GM11168 (cell line): ENCODE data around the gene SEMA6B.

ENCODE experiments used
- in situ Hi-C: fragments of 300-500 bp; cut with MboI; formaldehyde crosslinking; loops from one replicate; pipeline ENCODE4 v1.12.0; 2022; ENCODE audit warnings: low sequenced_read_pairs; ENCODE audit not compliant: unreplicated experiment

SEMA6B gene

DNA sequence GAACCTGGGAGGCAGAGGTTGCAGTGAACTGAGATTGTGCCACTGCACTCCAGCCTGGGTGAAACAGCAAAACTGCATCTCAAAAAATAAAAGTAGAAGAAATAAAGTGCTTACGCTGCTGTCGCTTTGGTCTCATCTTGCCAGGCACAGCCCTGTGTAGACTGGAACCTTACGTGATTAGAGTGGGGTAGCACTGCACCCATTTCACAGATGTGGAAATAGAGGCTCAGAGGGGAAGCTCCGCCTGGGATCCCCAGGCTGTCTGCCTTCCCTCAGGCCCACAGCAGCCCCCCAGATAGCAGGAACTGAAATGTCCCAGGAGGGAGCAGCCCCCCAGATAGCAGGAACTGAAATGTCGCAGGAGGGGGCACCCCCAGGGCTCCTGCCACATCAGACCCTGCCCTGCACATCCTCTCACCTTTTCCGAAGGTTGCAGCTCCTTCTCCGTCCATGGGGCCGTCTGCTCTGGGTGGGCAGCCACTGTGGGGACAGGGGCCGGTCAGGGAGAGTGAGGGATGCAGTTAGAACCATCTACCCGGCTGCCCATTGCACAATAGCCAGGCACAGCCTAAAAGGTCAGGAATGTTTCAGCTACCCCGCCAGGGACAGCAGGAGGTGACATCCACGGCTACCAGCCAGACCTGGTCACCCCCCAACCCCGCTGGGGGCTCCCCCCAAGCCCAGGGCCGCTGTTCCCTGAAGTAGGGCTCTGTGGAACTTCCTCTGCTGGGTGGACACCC, 43.1 kb downstream of the SEMA6B start:
- in situ Hi-C loops, result no loop called here

DNA sequence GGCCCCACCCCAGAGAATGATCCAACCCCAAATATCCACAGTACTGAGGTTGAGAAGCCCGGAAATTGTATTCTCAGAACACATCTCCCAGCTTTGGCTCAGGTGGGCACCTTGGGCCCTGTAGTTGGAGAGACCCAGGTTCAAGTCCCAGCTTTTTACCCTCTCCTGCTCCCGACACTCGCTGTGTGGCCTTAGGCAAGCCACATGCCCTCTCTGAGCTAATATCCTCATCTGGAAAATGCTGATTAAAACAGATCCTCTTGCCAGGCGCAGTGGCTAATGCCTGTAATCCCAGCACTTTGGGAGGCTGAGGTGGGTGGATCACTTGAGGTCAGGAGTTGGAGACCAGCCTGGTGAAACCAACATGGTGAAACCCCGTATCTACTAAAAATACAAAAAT, 43.8 kb downstream of the SEMA6B start:
- in situ Hi-C loops, result no loop called here

DNA sequence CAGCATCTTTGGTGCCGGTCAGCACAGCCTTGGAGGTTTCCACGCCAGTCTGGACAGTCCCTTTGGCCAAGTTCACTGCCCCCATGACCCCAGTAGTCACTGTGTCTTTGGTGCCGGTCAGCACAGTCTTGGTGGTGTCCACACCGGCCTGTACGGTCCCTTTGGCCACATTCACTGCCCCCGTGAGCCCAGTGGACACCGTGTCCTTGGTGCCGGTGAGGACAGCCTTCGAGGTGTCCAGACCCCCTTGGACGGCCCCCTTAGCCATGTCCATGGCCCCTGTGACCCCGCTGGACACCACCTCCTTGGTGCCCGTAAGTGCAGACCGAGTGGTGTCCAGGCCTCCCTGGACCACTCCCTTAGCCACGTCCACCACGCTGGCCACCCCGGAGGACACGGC, 46.2 kb downstream of the SEMA6B start:
- in situ Hi-C loops, result no loop called here

DNA sequence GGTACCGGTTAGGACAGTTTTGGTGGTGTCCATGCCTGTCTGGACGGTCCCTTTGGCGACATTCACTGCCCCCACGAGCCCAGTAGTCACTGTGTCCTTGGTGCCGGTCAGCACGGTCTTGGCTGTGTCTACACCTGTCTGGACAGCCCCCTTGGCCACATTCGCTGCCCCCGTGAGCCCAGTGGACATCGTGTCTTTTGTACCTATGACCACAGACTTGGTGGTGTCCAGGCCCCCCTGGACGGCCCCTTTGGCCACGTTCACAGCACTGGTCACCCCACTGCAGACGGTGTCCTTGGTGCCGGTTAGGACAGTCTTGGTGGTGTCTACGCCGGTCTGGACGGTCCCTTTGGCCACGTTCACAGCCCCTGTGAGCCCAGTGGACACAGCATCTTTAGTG, 47.4 kb downstream of the SEMA6B start:
- in situ Hi-C loops, result no loop called here

DNA sequence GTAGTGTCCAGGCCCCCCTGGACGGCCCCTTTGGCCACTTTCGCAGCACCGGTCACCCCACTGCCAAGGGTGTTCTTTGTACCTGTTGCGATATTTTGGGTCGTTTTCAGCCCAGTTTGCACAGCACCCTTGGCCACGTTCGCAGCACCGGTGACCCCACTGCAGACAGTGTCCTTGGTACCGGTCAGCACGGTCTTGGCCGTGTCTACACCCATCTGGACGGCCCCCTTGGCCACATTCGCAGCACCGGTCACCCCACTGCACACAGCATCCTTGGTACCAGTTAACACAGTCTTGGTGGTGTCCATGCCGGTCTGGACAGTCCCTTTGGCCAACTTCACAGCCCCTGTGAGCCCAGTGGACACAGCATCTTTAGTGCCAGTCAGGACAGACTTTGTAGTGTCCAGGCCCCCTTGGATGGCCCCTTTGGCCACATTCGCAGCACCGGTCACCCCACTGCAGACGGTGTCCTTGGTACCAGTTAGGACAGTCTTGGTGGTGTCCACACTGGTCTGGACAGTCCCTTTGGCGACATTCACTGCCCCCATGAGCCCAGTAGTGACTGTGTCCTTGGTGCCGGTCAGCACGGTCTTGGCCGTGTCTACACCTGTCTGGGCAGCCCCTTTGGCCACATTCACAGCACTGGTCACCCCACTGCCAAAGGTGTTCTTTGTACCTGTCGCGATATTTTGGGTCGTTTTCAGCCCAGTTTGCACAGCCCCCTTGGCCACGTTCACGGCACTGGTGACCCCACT, 48.0 kb downstream of the SEMA6B start:
- in situ Hi-C loops, result no loop called here

DNA sequence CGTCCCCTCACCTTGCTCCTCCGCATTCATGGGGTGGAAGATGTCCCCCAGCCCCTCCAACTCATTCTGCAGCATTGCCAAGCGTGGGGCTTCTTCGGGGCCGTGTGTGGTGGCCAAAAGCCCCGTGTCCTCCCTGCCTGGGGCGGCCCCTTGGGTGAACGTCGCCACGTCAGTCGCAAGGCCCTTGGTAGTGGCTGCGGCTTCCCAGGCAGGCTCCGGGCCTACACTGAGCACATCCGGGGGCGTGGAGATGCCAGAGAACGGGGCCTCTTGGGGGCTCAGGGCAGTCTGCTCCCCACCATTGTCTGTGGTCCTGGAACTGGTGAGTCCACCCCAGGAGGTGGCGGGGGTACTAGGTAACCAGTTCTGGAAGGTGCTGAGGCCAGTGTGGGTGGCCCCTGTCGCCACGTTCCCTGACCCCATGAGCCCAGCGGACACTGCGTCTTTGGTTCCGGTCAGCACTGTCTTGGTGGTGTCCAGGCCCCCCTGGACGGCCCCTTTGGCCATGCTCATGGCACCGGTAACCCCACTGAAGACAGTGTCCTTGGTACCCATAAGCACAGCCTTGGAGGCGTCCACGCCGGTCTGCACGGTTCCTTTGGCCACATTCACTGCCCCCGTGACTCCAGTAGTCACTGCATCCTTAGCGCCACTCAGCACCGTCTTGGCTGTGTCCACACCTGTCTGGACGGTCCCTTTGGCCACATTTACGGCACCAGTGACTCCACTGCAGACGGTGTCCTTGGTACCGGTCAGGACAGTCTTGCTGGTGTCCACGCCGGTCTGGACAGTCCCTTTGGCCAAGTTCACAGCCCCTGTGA, 48.8 kb downstream of the SEMA6B start:
- in situ Hi-C loops, result no loop called here

DNA sequence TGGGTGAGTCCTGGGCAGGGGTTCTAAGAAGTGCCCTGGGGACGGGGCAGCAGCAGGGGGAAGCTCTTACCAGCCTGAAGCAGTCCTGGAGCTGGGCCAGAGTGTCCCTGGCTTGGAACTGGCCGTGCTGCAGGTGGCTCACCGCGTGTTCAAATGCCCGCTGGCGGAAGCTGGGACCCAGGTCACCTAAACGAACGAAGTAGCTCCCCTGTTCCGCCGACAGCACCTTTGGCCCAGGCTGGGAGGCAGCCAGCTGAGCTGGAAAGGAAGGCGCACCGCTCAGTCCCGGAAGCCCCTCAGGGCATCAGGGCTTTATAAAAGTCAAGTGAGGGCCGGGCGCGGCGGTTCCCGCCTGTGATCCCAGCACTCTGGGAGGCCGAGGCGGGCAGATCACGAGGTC, 50.8 kb downstream of the SEMA6B start:
- in situ Hi-C loops, result no loop called here

DNA sequence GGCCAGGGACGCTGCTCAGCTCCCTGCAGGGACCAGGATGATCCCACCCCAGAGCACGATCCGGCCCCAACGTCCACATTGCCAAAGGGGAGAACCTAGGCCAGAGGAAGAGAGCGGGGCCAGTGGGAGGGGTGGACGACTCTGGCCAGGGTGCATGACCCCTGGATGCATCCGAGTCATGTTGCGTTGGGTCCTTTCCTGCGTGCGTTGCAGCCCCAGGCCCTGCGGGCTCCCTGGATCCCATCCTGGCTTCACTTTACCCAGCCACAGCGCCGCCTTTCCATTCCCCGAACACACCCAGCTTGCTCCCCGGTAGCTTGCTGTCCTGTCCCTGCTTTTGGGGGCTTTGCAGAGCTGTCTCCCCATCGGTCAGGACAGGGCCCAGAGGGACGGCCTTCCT, 51.7 kb downstream of the SEMA6B start:
- in situ Hi-C loops, result no loop called here

DNA sequence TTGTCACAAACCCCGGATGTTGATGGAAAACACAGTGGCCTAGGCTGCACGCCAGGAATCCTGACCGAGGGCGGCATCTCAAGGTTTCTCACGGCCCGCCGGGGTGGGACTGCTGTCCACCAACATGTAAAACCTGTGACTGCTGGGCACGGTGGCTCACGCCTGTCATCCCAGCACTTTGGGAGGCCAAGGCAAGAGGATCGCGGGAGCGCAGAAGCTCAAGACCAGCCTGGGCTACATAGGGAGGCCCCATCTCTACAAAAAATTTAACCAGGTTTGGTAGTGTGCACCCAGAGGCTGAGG, 52.4 kb downstream of the SEMA6B start:
- in situ Hi-C loops, result no loop called here

DNA sequence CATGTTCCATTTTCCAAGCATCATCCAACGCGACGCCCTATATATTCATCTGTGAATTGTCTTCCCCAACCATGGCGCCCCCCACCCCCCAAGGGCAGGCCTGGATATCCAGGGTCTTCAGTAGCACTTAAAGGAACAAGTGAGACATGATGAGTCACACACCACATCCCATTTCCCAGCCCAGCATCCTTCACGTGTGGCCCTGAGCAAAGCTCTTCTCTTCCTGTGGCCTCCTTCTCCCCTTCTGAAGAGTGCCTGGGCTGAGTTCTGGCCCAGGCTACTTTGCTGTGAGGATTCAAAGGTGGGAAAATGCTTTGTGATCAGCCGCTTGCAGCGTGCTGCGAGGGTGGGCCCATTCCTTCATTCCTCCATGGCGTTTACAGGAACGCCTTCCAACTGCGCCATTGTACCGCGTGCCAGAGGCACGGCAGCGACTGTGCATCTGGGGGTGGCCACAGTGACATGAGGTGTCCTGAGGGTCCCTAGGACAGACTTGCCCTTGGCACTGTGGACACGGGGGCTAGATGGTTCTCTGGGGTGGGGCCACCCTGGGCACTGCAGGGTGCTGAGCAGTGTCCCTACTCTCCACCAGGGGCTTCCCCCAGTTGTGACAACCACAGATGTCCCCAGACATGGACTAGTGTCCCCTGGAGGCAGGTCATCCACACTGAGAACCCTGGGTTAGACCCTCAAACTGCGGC, 52.9 kb downstream of the SEMA6B start:
- in situ Hi-C loops, result no loop called here

DNA sequence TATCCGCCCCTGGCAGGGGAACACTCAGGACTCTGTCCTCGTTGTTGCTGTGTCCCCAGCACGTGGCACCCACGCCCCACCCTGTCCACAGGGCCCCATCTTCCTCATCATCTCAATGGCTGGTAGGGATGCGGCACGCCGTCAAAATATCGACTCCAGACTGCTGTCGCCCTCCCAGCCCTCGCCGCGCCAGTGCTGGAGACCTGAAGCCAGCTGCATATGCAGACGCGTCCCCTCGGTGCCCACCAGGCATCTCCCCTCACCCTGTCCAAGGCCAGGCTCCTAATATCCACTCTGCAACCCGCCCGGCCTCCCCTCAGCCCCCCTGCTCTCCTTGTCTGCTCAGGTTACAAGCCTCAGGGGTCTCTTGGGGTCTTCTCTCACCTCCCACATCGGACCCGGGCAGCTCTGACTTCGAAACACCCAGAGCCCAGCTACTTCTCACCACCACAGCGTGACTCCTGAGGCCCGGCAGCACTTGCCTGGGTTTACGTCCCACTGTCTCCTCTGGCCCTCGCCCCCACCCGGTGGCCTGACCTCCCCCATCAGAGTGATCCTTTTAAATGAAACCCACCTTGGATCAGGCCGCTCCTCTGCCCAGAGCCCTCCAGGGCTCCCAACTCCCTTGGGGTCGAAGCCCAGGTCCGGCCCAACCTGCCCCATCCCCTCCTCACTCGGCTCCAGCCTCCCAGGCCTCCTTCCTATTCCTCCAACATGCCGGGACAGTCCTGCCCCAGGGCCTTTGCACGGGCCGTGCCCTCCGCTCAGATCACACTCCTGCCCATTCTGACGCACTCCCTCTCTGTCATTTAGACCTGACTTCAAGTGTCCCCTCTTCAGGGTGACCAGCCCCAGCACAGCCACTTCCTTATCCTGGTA, 53.7 kb downstream of the SEMA6B start:
- in situ Hi-C loops, result no loop called here

DNA sequence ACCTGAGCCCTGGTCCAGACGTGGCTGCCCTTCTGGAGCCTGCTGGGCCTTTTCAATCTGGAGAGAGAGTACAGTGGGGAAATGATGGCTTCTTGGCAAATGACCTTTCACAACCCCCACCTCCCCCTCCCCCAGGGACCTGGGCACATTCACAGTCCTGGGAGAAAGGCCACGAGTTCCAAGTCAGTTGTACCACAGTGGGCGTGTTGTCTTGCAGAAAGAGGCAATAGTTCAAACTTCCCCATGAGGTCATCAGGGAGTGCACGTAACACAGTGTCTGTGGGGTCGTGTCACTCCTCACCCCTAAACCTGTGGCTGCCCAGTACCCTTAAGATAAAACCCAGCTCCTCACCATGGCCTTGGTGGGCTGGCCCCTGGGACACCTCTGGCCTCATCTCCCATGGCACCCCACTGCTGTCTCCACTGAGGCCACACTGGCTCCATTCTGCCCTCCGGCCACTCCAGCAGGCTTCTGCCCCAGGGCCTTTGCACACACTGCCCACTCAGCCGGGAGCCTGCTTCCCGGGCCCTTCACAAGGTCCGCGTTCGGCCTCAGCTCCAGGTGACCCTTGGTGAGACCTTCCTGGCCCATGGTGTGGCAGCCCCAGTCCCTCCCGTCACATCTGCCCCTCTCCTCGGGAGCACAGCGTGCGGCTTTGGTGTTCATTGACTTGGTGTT, 54.5 kb downstream of the SEMA6B start:
- in situ Hi-C loops, result no loop called here

DNA sequence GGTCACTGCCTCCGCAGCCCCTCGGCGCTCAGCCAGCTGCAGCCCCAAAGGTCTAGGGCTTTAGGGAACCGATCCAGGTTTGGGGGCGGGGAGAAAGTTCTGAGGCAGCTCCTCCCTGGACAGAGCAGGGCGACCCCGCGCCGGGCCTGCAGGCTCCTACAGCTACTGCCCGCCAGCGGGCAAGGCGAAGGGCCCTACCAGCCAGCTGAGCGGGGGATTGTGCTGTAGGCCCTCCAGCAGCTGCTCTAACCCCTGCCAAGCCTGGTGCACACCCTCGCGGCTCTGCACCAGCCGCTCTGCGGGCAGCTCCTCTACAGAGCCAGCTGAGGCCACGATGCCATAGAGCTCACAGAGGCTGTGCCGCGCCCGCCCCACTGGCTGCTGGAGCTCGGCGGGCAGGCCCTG, 55.2 kb downstream of the SEMA6B start:
- in situ Hi-C loops, result no loop called here

DNA sequence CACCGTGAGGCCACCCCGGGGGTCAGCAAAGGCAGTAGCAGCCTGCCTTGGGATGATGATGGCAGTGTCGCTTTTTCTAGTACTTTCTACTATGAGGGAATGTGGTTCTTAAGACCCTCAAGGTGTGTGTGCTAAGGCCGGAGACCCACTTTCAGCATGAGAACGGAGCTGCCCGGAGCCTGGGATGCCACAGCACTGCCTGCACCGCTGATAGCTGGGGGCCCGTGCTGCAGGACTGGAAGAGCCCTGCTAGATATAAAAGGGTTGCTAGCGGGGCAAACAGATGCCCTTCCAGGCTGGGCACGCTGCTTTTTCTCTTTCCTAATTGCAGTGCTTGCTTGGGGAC, 55.7 kb downstream of the SEMA6B start:
- in situ Hi-C loops, result no loop called here

DNA sequence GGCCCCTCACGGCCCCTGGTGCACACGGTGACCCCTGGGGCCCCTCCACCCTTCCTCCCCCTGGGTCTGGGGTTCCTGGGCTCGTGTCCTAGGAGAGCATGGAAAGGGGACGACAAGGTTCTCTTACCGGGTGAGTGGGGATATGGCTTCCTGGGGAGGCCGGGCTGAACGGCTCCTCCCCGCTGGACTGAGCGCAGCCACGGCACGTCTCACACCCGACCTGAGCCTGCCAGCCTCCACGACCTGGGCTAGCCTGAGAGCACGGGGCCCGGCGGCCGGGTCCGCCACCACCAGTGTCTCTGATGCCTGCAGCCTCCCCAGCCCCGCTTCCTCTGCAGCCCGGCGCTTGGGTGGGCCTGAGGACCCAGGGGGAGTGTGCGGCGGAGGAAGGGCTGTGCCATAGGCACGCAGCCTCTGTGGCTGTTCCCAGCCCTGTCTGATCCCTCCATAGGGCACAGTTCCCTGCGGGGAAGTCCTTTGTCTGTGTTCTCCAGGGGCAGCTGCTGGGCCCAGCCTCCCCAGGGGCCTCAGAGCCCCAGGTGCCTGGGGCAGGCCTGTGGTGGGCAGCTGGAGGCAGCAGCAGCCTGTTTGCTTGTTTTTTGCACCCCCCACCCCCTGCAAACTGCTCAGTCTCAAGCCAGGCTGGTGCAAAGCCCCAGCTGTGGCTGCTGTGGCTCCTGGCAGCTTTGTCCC, 56.2 kb downstream of the SEMA6B start:
- in situ Hi-C loops, result no loop called here

DNA sequence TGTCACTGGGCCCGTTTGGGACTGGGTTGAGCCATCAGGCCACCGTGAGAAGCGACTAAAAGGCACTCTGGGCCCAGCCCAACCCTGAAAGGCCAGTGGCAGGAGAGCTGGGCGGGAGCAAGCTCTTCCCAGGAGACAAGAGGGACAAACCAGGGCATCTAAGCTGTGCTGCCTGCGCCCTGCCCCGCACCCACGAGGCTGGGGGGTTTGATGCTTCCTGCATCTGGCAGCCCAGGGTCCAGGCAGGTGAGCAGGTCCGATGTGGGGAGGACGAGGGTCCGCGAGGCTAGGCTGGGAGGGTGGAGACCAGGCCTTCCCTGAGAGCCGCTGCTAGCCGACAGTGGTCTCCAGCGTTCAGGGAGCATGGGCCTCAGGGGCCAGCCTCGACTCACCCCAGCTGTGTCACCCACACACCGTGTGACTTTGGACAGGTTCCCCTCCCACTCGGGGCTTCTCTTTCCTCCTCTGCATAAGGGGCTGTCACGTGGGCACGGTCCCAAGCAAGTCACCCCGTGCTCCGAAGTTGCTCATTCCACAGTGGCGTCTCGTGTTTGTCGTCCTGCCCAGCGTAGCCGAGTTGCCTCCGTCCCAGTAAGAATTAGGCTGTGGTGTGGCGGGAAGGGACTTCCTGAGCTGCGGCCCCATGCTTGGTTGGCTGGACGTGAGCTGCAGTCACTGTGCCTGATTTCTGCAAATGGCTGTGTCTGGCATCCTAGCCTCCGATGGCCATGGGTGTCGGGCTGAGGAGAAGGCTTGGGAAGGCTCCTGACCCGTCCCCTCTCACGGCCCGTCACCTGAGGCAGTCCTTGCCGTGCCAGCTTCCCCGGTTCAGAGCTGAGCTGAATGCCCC, 57.0 kb downstream of the SEMA6B start:
- in situ Hi-C loops, result no loop called here

DNA sequence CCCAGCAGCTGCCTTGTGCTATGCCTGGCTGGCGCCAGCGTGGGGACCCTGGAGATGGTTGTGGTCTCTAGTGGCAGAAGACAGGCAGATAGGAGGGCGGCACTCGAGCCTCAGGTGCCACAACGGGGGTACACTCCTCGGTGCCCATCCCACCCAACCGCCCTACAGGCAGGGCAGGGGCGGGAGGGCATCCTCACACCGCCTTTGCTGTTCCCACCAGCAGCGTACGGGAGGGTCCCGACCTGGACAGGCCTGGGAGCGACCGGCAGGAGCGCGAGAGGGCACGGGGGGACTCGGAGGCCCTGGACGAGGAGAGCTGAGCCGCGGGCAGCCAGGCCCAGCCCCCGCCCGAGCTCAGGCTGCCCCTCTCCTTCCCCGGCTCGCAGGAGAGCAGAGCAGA, 57.8 kb downstream of the SEMA6B start:
- in situ Hi-C loops, result no loop called here
